IMR-90 (cell line): Measurements from ENCODE around the gene DGKG. TPM values are rescaled to one million over a fixed set of nuclear protein-coding genes. Genes with fewer than 3 reads are reported as not detected.

ENCODE experiments used
- ATAC-seq: fragments of 200-7000 bp; cut with Tn5 transposase; 2 replicates; pipeline ENCODE4 v1.9.1; 2020; ENCODE audit warnings: low read depth, mild to moderate bottlenecking, moderate library complexity
- BruUV-seq: library from RNA; stranded (reverse); fragments of 400-500 nt; replicated peaks from 2 replicates; lab custom pipeline; 2021; lab: Mats Ljungman, UMichigan
- CTCF ChIA-PET: fragments of 300-600 bp; formaldehyde crosslinking; extraction: SDS; loops from one replicate; lab custom pipeline; 2021; ENCODE audit warnings: antibody characterized with exemption; lab: Yijun Ruan, JAX
- POLR2A ChIA-PET: fragments of 300-600 bp; sonication (Branson Sonifier 250); formaldehyde crosslinking; loops from one replicate; lab custom pipeline; 2022; ENCODE audit warnings: antibody characterized with exemption; ENCODE audit not compliant: unreplicated experiment; lab: Charles Lee
- DNase-seq: peaks from one replicate; pipeline ENCODE4 v3.0.0; 2013
- H2AFZ ChIP-seq: replicated peaks from 2 replicates; pipeline ENCODE3; 2013; ENCODE audit warnings: low read length, mild to moderate bottlenecking; ENCODE audit not compliant: poor library complexity
- H2AK5ac ChIP-seq: 2 replicates; pipeline ENCODE4 v1.6.1; 2013; ENCODE audit warnings: low read depth, low read length, inconsistent platforms
- H2AK9ac ChIP-seq: replicated peaks from 2 replicates; pipeline ENCODE3; 2013; ENCODE audit warnings: mild to moderate bottlenecking, low read depth, low read length, moderate library complexity; ENCODE audit not compliant: poor library complexity
- H2BK120ac ChIP-seq: 2 replicates; pipeline ENCODE4 v1.6.1; 2013; ENCODE audit warnings: low read depth, low read length, inconsistent platforms
- H2BK15ac ChIP-seq: 3 replicates; pipeline ENCODE4 v1.6.1; 2013; ENCODE audit warnings: low read depth, low read length, inconsistent platforms
- H2BK20ac ChIP-seq: 2 replicates; pipeline ENCODE4 v1.6.1; 2013; ENCODE audit warnings: low read depth, mild to moderate bottlenecking, inconsistent platforms, low read length, moderate library complexity
- H2BK5ac ChIP-seq: 2 replicates; pipeline ENCODE4 v1.6.1; 2013; ENCODE audit warnings: mild to moderate bottlenecking, low read depth, low read length, inconsistent platforms; ENCODE audit not compliant: poor library complexity, severe bottlenecking
- H3K14ac ChIP-seq: replicated peaks from 2 replicates; pipeline ENCODE4 v1.6.1; 2013; ENCODE audit warnings: low read depth, low read length, inconsistent platforms
- H3K18ac ChIP-seq: 2 replicates; pipeline ENCODE4 v1.6.1; 2013; ENCODE audit warnings: low read depth, low read length, control low read depth
- H3K23ac ChIP-seq: 2 replicates; pipeline ENCODE4 v1.6.1; 2013; ENCODE audit warnings: low read depth, low read length, inconsistent platforms
- H3K27ac ChIP-seq: 2 replicates; pipeline ENCODE4 v1.5.1; 2013; ENCODE audit warnings: mild to moderate bottlenecking, control low read depth, low read length; ENCODE audit not compliant: insufficient read depth
- H3K27me3 ChIP-seq: 2 replicates; pipeline ENCODE4 v1.6.1; 2013; ENCODE audit warnings: low read length; ENCODE audit not compliant: control insufficient read depth, insufficient read depth
- H3K36me3 ChIP-seq: 2 replicates; pipeline ENCODE4 v1.6.1; 2013; ENCODE audit warnings: low read length, mixed read lengths; ENCODE audit not compliant: control insufficient read depth, insufficient read depth
- H3K4ac ChIP-seq: 2 replicates; pipeline ENCODE4 v1.6.1; 2013; ENCODE audit warnings: low read depth, low read length, inconsistent platforms
- H3K4me1 ChIP-seq: 2 replicates; pipeline ENCODE4 v1.6.1; 2013; ENCODE audit warnings: low read length, mixed read lengths; ENCODE audit not compliant: control insufficient read depth, insufficient read depth
- H3K4me2 ChIP-seq: 2 replicates; pipeline ENCODE4 v1.6.1; 2013; ENCODE audit warnings: low read depth, mild to moderate bottlenecking, control low read depth, low read length, moderate library complexity
- H3K4me3 ChIP-seq: 2 replicates; pipeline ENCODE4 v1.5.1; 2013; ENCODE audit warnings: low read depth, mild to moderate bottlenecking, control low read depth, low read length, moderate library complexity; ENCODE audit not compliant: insufficient read depth
- H3K56ac ChIP-seq: 2 replicates; pipeline ENCODE4 v1.6.1; 2013; ENCODE audit warnings: low read length, inconsistent platforms; ENCODE audit not compliant: insufficient read depth; ENCODE audit errors: extremely low read depth
- H3K79me1 ChIP-seq, 2 experiments: 2 replicates each; pipeline ENCODE4 v1.6.1; 2013; ENCODE audit warnings: low read length in 2 of 2, inconsistent platforms in 1 of 2, low read depth in 1 of 2
- H3K9ac ChIP-seq: 2 replicates; pipeline ENCODE4 v1.6.1; 2013; ENCODE audit warnings: low read depth, low read length, control low read depth
- H3K9me1 ChIP-seq: 2 replicates; pipeline ENCODE4 v1.6.1; 2013; ENCODE audit warnings: low read length, inconsistent platforms; ENCODE audit not compliant: insufficient read depth
- H3K9me3 ChIP-seq: 2 replicates; pipeline ENCODE4 v1.6.1; 2013; ENCODE audit warnings: low read length; ENCODE audit not compliant: control insufficient read depth, insufficient read depth
- H4K20me1 ChIP-seq: 2 replicates; pipeline ENCODE4 v1.6.1; 2013; ENCODE audit warnings: low read length, inconsistent platforms; ENCODE audit not compliant: insufficient read depth
- H4K5ac ChIP-seq: 2 replicates; pipeline ENCODE4 v1.6.1; 2013; ENCODE audit warnings: mild to moderate bottlenecking, low read depth, low read length, control low read depth
- H4K8ac ChIP-seq, 2 experiments: 2 replicates each; pipeline ENCODE4 v1.6.1; 2013; ENCODE audit warnings: low read depth in 2 of 2, low read length in 2 of 2, control low read depth in 1 of 2, inconsistent platforms in 1 of 2
- H4K91ac ChIP-seq: 2 replicates; pipeline ENCODE4 v1.6.1; 2013; ENCODE audit warnings: low read depth, low read length, inconsistent platforms; ENCODE audit not compliant: insufficient read depth
- CEBPB ChIP-seq: IDR thresholded peaks from 2 replicates; pipeline ENCODE4 v1.6.1; 2012; ENCODE audit warnings: low read depth, low read length, improper control_type of control experiment
- WGBS, 2 experiments: methylation state at CpG; one replicate each; pipeline versions ENCODE4 v1.1.5 to v1.1.7; 2013; ENCODE audit warnings: missing lambda C conversion rate in 2 of 2; ENCODE audit not compliant: insufficient read length in 1 of 2; ENCODE audit errors: extremely low coverage in 2 of 2; 5-methylcytosine and 5-hydroxymethylcytosine counted together
- dilution Hi-C: fragments of 300-500 bp; cut with HindIII; formaldehyde crosslinking; loops from one replicate; pipeline ENCODE4 v1.14.3; 2018; ENCODE audit warnings: low sequenced_read_pairs; ENCODE audit not compliant: unreplicated experiment
- in situ Hi-C: fragments of 300-500 bp; cut with MboI; formaldehyde crosslinking; loops from 3 replicates; pipeline ENCODE4 v1.14.3; 2019; ENCODE audit warnings: low sequenced_read_pairs, inconsistent platforms, mixed read lengths
- intact Hi-C: fragments of 100-400 bp; cut with micrococcal nuclease; formaldehyde crosslinking; loops from 2 replicates; pipeline ENCODE4 v1.10.0; 2022
- polyA plus RNA-seq, 3 experiments: library from polyadenylated mRNA; depleted of rRNA; stranded (reverse); fragments of >200 nt; gene quantifications; 2 replicates each; pipeline ENCODE4 v1.2.3, GENCODE V29; 2012; ENCODE audit warnings: low replicate concordance in 1 of 3
- total RNA-seq: library from RNA; depleted of rRNA; stranded (reverse); fragments of >200 nt; gene quantifications from 2 replicates; pipeline ENCODE4 v1.2.3, GENCODE V29; 2012

Gene DGKG
- total and polyA plus RNA-seq, 2 of the 4 experiments (the other 2 are of a cell fraction): 1.2 to 4.1 TPM

GRCh38 chr3:186182850-186183249 lies 179.2 kb downstream of the DGKG start:
- Histone ChIP-seq H3K27me3 (peaks cover 29% of the 10 kb centered on the region), H3K9me3 (no peaks in the 10 kb centered on the region), H3K14ac (no peak overlapping the region), H4K20me1 (no peaks in the 10 kb centered on the region), H2BK120ac (no peak overlapping the region), H3K9me1 (no peaks in the 10 kb centered on the region), H2AFZ (no peak overlapping the region), H2AK5ac (no peak overlapping the region), H3K23ac (no peak overlapping the region), H2AK9ac (no peak overlapping the region), H3K18ac (no peak overlapping the region), H3K79me1 (no peaks in the 10 kb centered on the region), H4K8ac (no peak overlapping the region), H3K4me2 (no peak overlapping the region), H3K4me3 (no peak overlapping the region), H4K5ac (no peak overlapping the region), H4K91ac (no peak overlapping the region), H3K27ac (no peak overlapping the region), H3K36me3 (no peaks in the 10 kb centered on the region), H3K9ac (no peak overlapping the region), H2BK5ac (no peak overlapping the region), H2BK15ac (no peak overlapping the region), H3K56ac (no peak overlapping the region), H3K4ac (no peak overlapping the region), H3K4me1 (no peaks in the 10 kb centered on the region), H2BK20ac (no peak overlapping the region)
- POLR2A ChIA-PET: no interaction called here
- ATAC-seq (no peak), DNase-seq (no peak)
- CTCF ChIA-PET: no interaction called here
- intact Hi-C loops (no loop called here), in situ Hi-C loops (no loop called here), dilution Hi-C loops (no loop called here)
- WGBS, 2 experiments: 40% methylated on average over 1 of the region's 6 CpGs; no CpG with 5 or more reads in 1 of the 2 experiments
- BruUV-seq: no TSS peak
- TF ChIP-seq CEBPB: no peak
